ENCODE data around the gene IFNL2. TPM values are rescaled to one million over a fixed set of nuclear protein-coding genes. Genes with fewer than 3 reads are reported as not detected.
"Not testable (repeated sequence)": the region's sequence is repeated elsewhere in the genome, so short reads cannot be mapped to it uniquely, and the experiment has no call there.

The IFNL2 gene
- total and polyA plus RNA-seq, 2 donors (not counting 1 experiment from before 2014, with no cell fraction given), result not detected

DNA sequence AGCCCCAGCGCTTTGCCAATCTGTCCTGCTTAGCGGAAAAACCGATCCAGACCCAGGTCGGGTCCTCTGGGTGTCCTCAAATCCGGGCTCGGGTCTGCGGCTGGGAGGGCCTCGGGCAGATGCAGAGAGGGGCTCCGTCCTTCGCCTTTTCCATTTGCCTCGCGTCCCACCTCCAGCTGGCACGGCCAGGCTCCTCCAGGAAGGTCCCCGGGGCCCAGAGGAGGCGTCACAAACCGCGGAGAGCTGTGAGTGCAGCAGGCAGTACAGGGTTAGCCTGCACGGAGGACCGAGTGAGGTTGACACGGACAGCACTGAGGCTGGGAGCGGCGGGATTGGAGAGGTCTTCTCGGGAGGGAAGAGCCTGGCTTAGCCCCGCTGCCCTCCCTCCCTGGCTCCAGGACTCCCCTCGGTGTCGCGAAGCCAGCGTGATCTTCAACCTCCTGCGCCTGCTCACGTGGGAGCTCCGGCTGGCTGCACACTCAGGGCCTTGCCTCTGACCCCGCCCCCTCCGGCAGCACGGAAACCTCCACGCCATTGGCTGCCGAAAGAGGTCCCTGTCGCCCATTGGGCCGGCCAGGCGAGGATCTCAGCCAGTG, 2.8 kb upstream of the IFNL2 start:
- peaks cover 3% of the 10 kb centered on the region for H3K4me1 Mint-ChIP-seq
- H3K79me2 ChIP-seq (ENCODE audit: control insufficient read depth, insufficient read depth, low read length), result no peaks in the 10 kb centered on the region
- no peaks in the 10 kb centered on the region for H3K36me3 ChIP-seq (replicated peaks in 1 of 2; ENCODE audit: control extremely low read depth in 1 of 2, control insufficient read depth in 1 of 2, extremely low read depth in 1 of 2, insufficient read depth in 2 of 2, low read length in 1 of 2)
- intact Hi-C loops (cut with micrococcal nuclease), result no loop called here
- H3K27ac Mint-ChIP-seq, result no peak overlapping the region
- H3K27ac ChIP-seq (ENCODE audit: low read length in 2 of 2), result no peak overlapping the region
- H3K4me3 ChIP-seq (ENCODE audit: control extremely low read depth in 1 of 5, extremely low read depth in 1 of 5, insufficient read depth in 1 of 5, low read depth in 2 of 5, low read length in 4 of 5), result no peak overlapping the region
- H3K4me2 ChIP-seq (replicated peaks; ENCODE audit: low read depth, low read length, poor library complexity, severe bottlenecking), result no peak overlapping the region
- peaks cover 0 to 46% (median 26%) of the 10 kb centered on the region in 4 experiments for H3K27me3 ChIP-seq (replicated peaks in 1 of 4; ENCODE audit: control extremely low read depth in 1 of 4, control insufficient read depth in 3 of 4, insufficient read depth in 4 of 4, low read length in 3 of 4)
- TF ChIP-seq CTCF (IDR thresholded peaks at IDR 0.05) (no peak), EZH2 (IDR thresholded peaks at IDR 0.05; ENCODE audit: borderline replicate concordance, insufficient read depth, low read depth, low read length, poor library complexity, severe bottlenecking) (no peak)
- peaks cover 5 to 8% of the 10 kb centered on the region in 2 donors for H3K4me1 ChIP-seq (ENCODE audit: control insufficient read depth in 2 of 2, insufficient read depth in 2 of 2, low read length in 2 of 2)
- CTCF ChIA-PET, result no interaction called here
- H4K20me1 ChIP-seq (ENCODE audit: control insufficient read depth, insufficient read depth, low read length, poor library complexity, severe bottlenecking), result no peaks in the 10 kb centered on the region
- no peak overlapping the region for H3K9ac ChIP-seq (ENCODE audit: low read length)
- WGBS (ENCODE audit: insufficient coverage), result 50% methylated on average over 39 of the region's 39 CpGs
- H3K27me3 Mint-ChIP-seq, result peaks cover 29% of the 10 kb centered on the region
- ATAC-seq (ENCODE audit: low read depth) (no peak), DNase-seq (no peak)
- H3K9me3 ChIP-seq (ENCODE audit: control extremely low read depth in 1 of 3, control insufficient read depth in 2 of 3, insufficient read depth in 1 of 3, low read length in 2 of 3), result peaks cover 0 to 6% (median 0%) of the 10 kb centered on the region in 3 donors
- H3K9me3 Mint-ChIP-seq (ENCODE audit: insufficient read depth), result no peaks in the 10 kb centered on the region
- no peak overlapping the region for H2AFZ ChIP-seq (ENCODE audit: insufficient read depth, low read depth, low read length, poor library complexity, severe bottlenecking)
- no peak overlapping the region for H3K4me3 Mint-ChIP-seq
- POLR2A ChIA-PET, result no interaction called here

DNA sequence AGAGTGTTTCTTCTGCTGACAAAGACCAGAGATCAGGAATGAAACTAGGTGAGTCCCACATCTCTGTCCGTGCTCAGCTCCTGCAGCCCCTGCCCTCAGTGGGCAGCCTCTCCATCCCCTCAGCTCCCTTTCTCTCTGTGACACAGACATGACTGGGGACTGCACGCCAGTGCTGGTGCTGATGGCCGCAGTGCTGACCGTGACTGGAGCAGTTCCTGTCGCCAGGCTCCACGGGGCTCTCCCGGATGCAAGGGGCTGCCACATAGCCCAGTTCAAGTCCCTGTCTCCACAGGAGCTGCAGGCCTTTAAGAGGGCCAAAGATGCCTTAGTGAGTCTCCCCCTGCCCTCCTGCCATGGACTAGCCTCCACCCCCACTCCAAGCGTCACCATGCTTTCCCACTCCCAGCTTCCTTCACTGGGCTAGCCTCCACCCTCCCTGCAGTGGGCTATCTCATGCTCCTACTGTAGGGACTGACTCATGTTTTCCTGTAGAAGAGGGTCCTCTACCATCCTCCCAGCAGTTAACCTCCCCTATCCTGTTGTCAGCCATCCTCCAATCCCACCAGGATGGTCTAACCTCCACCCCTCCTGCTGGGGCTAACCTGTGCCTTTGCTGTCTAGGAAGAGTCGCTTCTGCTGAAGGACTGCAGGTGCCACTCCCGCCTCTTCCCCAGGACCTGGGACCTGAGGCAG, 481 bp downstream of the IFNL2 start:
- H3K4me1 Mint-ChIP-seq; H3K4me3 ChIP-seq (ENCODE audit: control extremely low read depth in 1 of 5, extremely low read depth in 1 of 5, insufficient read depth in 1 of 5, low read depth in 2 of 5, low read length in 4 of 5); H4K20me1 ChIP-seq (ENCODE audit: control insufficient read depth, insufficient read depth, low read length, poor library complexity, severe bottlenecking); H3K79me2 ChIP-seq (ENCODE audit: control insufficient read depth, insufficient read depth, low read length); H3K27ac ChIP-seq (ENCODE audit: low read length in 2 of 2); H3K4me1 ChIP-seq (ENCODE audit: control insufficient read depth in 2 of 2, insufficient read depth in 2 of 2, low read length in 2 of 2); ATAC-seq (ENCODE audit: low read depth); H3K9me3 ChIP-seq (ENCODE audit: control extremely low read depth in 1 of 3, control insufficient read depth in 2 of 3, insufficient read depth in 1 of 3, low read length in 2 of 3); H2AFZ ChIP-seq (ENCODE audit: insufficient read depth, low read depth, low read length, poor library complexity, severe bottlenecking); H3K9ac ChIP-seq (ENCODE audit: low read length); H3K4me3 Mint-ChIP-seq; CTCF ChIA-PET; POLR2A ChIA-PET; DNase-seq; H3K9me3 Mint-ChIP-seq (ENCODE audit: insufficient read depth); H3K27ac Mint-ChIP-seq; H3K36me3 ChIP-seq (replicated peaks in 1 of 2; ENCODE audit: control extremely low read depth in 1 of 2, control insufficient read depth in 1 of 2, extremely low read depth in 1 of 2, insufficient read depth in 2 of 2, low read length in 1 of 2); H3K4me2 ChIP-seq (replicated peaks; ENCODE audit: low read depth, low read length, poor library complexity, severe bottlenecking); intact Hi-C loops (cut with micrococcal nuclease): not testable (repeated sequence)
- H3K27me3 Mint-ChIP-seq, result peaks cover 19% of the 10 kb centered on the region
- WGBS (ENCODE audit: insufficient coverage), result 92% methylated on average over 6 of the region's 10 CpGs
- peaks cover 0 to 22% (median 9%) of the 10 kb centered on the region in 4 experiments for H3K27me3 ChIP-seq (replicated peaks in 1 of 4; ENCODE audit: control extremely low read depth in 1 of 4, control insufficient read depth in 3 of 4, insufficient read depth in 4 of 4, low read length in 3 of 4)

GRCh38 chr19:39269369-39269768, 1.2 kb downstream of the IFNL2 start:
- CTCF ChIA-PET; ATAC-seq (ENCODE audit: low read depth): not testable (repeated sequence)
- 79% methylated on average over 3 of the region's 10 CpGs for WGBS (ENCODE audit: insufficient coverage)

More at GRCh38 chr19:39269369-39269768, 1.2 kb downstream of the IFNL2 start:
- H2AFZ ChIP-seq (ENCODE audit: insufficient read depth, low read depth, low read length, poor library complexity, severe bottlenecking); H3K4me3 Mint-ChIP-seq; H3K9ac ChIP-seq (ENCODE audit: low read length); H3K9me3 Mint-ChIP-seq (ENCODE audit: insufficient read depth); H3K36me3 ChIP-seq (replicated peaks in 1 of 2; ENCODE audit: control extremely low read depth in 1 of 2, control insufficient read depth in 1 of 2, extremely low read depth in 1 of 2, insufficient read depth in 2 of 2, low read length in 1 of 2); H3K9me3 ChIP-seq (ENCODE audit: control extremely low read depth in 1 of 3, control insufficient read depth in 2 of 3, insufficient read depth in 1 of 3, low read length in 2 of 3); H3K27ac ChIP-seq (ENCODE audit: low read length in 2 of 2); H4K20me1 ChIP-seq (ENCODE audit: control insufficient read depth, insufficient read depth, low read length, poor library complexity, severe bottlenecking); H3K79me2 ChIP-seq (ENCODE audit: control insufficient read depth, insufficient read depth, low read length); H3K4me3 ChIP-seq (ENCODE audit: control extremely low read depth in 1 of 5, extremely low read depth in 1 of 5, insufficient read depth in 1 of 5, low read depth in 2 of 5, low read length in 4 of 5); DNase-seq; H3K4me2 ChIP-seq (replicated peaks; ENCODE audit: low read depth, low read length, poor library complexity, severe bottlenecking); H3K4me1 Mint-ChIP-seq; intact Hi-C loops (cut with micrococcal nuclease); POLR2A ChIA-PET; H3K4me1 ChIP-seq (ENCODE audit: control insufficient read depth in 2 of 2, insufficient read depth in 2 of 2, low read length in 2 of 2); H3K27ac Mint-ChIP-seq: not testable (repeated sequence)
- H3K27me3 Mint-ChIP-seq, result peaks cover 15% of the 10 kb centered on the region
- peaks cover 0 to 16% (median 5%) of the 10 kb centered on the region in 4 experiments for H3K27me3 ChIP-seq (replicated peaks in 1 of 4; ENCODE audit: control extremely low read depth in 1 of 4, control insufficient read depth in 3 of 4, insufficient read depth in 4 of 4, low read length in 3 of 4)

All from B cell (primary cell).